Neural progenitor cell (in vitro differentiated cells): ENCODE results near the gene MAP3K6.

ENCODE experiments used
- CTCF ChIP-seq: fragments of 200-600 bp; sonication (generic); IDR thresholded peaks from 2 replicates; pipeline ENCODE4 v1.5.1; 2017; ENCODE audit warnings: antibody characterized with exemption, mild to moderate bottlenecking
- EZH2 ChIP-seq: fragments of 200-600 bp; sonication (generic); IDR thresholded peaks from 2 replicates; pipeline ENCODE4 v1.6.1; 2017; ENCODE audit warnings: antibody characterized with exemption, mild to moderate bottlenecking, moderate library complexity
- EZH2phosphoT487 ChIP-seq: fragments of 200-600 bp; sonication (generic); IDR thresholded peaks from 2 replicates; pipeline ENCODE4 v1.6.1; 2017; ENCODE audit warnings: antibody characterized with exemption

- no peak for TF ChIP-seq EZH2
- TF ChIP-seq CTCF, result peak; percentile 38
- no peak for TF ChIP-seq EZH2phosphoT487
These were observed 15.9 kb downstream of the MAP3K6 start for GRCh38 chr1:27350663-27351540.
